ENCODE measurements around the gene PDE4D.
"Not testable (repeated sequence)": the region's sequence is repeated elsewhere in the genome, so short reads cannot be mapped to it uniquely, and the experiment has no call there.

PDE4D gene

GRCh38 chr5:59693492-59694309, 199.8 kb downstream of the PDE4D start:
- no peak for DNase-seq

DNA sequence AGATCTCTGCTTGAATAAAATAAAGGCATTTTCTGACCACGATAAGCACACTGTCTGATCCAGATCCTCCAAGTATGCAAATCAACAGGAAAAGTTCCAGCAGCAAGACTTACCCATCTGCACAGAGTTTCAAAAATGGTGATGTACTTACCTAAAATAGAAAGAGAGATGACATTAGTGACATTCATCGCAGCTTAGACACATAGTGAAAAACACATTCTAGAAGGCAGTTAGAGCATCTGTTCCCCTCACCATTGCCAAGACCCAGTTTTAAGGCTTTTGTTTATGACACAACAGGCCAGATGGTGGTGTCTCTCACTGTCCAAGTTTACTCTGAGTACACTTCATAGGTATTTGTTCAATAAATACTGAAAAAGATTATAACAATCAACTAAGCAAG, 207.7 kb downstream of the PDE4D start:
- DNase-seq: no peak

- DNase-seq: no peak
These were observed 208.4 kb downstream of the PDE4D start for GRCh38 chr5:59685191-59685530.

- no peak for DNase-seq
These were observed 208.9 kb downstream of the PDE4D start for GRCh38 chr5:59684388-59685190.

- DNase-seq: no peak
These were observed 210.2 kb downstream of the PDE4D start for GRCh38 chr5:59683311-59683710.

GRCh38 chr5:59682542-59682941, 211.0 kb downstream of the PDE4D start:
- no peak for DNase-seq

DNA sequence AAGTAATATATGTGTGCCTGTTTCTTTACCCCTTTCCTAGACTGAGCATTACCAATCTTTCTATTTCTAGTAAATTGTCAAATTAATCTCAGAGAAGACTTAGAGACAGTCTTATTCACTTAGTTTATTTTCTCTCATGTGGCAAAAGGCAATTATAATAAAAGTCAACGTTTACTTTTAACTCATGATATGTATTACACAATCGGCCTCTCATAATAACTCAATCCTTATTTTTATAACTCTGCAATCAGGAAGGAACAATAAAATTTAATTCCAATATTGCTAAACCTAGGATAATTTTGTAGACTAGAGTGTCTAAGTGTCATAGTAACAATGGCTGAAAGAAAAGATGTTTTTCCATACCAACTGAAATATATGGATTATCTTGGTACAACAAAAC, 214.6 kb downstream of the PDE4D start:
- DNase-seq: no peak

- DNase-seq: no peak
These were observed 218.8 kb downstream of the PDE4D start for GRCh38 chr5:59674763-59675162.

DNA sequence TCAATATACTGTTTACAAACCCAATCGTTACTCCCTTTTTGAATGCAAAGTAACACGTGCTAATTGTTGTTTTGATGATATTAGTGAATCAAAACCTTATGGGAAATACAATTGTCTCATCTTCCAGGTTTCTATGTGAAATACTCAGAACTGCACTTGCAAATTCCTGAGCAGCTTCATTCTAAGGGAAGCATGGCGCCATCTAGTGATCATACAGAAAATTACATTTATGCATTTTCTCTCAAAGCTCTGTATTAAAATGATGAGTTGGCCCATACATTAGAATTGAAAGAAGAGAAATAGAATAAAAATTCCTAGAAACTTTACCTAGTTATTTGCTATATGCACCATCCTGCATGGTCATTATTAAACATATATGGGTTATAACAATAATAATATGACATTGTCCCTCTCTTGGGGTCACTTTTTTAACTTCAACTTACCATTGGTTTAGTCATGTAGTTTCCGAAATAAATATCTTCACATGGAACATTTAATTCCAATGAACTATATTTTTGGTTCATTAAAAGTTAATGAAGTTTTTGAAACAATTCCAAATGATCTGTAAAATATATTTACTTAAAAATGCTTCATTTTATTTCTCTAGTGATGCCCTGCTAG, 220.0 kb downstream of the PDE4D start:
- peak; percentile 26 for DNase-seq

DNA sequence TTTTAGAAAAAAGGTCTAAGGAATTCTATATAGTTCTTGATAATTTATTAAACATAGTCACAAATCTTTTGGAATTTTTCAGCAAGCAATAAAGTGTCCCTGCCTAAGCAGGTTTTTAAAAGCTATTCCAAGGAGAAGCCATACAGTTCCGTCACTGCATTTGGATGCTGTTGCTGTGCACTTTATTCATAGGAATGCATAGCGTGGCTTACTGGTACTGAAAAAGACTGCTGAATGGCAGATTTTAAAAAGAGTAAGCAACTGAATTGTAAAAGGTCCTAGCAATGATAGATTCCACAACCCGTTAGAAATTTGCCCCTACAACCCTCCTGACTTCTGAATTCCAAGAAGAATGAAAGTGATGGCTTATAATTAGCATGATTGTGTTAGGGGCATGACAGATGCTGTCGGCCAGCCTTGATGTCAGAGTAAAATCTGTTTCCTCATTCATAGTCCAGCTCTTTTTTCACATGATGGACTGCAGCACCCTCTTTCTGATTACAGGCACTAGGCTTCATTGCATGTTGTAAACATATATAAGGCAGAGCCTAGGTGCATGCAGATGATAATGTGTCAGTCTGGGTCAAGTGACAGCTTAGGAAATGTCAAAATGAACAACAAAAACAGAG, 227.0 kb downstream of the PDE4D start:
- no peak for DNase-seq

DNA sequence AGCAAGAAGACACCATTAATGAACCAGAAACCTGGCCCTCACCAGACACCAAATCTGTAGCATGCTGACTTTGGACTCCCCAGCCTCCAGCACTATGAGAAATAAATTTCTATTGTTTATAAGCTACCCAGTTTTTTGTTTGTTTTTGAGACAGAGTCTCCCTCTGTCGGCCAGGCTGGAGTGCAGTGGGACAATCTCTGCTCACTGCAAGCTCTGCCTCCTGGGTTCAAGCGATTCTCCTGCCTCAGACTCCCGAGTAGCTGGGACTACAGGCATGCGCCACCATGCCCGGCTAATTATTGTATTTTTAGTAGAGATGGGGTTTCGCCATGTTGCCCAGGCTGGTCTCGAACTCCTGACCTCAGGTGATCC, 227.7 kb downstream of the PDE4D start:
- DNase-seq: not testable (repeated sequence)

DNA sequence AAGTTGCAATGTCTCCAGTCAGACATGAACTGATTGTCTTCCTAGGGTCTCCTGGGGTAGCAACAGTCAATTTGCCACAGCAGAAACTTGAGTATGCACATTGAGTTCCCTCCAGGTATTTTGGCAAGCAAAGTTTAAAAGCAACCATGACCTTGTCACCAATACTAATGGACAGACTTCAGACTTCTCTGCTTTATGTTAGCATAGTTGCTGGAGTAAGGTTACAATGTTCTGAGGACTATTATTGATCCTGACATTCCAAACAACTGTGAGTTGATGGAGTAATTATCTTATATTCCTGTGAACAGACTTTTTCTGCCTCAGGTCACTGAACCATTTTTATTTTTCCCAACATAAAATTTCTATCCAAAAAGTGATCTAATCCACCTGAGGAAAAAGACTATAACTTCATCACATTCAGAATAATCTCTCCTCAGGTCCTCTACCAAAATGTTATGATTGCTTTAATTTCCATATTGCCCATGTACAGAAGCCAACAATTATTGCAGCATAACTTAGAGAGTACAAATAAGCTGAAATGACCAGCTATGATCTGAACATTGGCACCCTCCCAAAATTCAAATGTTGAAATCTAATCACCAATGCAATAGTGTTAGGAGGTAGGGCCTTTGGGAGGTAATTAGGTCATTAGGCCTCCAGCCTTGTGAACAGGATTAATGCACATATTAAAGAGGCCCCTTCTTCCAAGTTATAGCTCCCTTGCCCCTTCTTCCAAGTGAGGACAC, 228.3 kb downstream of the PDE4D start:
- no peak for DNase-seq

- DNase-seq: no peak
These were observed 231.4 kb downstream of the PDE4D start for GRCh38 chr5:59661954-59662615.

GRCh38 chr5:59661311-59661710, 232.2 kb downstream of the PDE4D start:
- no peak for DNase-seq

GRCh38 chr5:59660737-59661136, 232.8 kb downstream of the PDE4D start:
- DNase-seq: no peak

DNA sequence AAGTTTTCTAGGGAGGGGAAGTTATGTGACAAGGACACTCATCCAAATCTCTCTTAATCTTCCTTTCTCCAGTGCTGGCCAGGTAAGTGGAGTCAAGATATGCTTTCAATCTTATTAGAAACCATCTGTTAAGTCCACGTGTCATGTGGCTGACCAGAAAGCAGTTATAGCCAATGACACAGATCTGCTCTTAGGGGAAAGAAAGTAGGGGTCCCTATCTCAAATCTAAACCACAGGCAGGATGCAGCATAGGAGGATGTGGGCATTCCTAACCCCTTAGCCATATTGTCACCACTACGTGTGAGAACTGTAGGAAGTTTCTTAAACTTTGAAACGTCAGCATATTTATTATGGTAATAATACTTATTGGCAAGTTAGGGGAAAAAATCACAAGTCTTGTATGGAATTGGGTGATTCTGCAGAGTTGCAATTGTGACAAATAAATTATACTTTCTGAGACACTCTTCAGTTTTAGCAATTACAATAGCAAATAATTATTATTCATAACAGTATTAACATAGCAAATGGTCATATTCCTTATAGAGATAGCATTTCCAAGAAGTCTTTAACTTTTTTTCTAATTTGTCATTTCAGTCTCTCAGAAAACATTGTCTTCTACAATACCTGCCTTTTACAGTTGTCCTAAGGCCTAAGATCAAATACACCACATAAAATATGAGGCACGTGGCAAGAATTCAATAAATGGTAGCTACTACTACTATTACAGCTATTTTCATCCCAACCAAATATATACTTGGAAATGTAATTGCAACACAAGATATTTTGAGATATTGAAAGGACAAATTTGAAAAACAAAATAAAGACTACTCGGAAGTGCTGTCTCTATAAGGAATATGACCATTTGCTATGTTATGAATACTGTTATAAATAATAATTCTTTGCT, 236.9 kb downstream of the PDE4D start:
- DNase-seq: no peak

DNA sequence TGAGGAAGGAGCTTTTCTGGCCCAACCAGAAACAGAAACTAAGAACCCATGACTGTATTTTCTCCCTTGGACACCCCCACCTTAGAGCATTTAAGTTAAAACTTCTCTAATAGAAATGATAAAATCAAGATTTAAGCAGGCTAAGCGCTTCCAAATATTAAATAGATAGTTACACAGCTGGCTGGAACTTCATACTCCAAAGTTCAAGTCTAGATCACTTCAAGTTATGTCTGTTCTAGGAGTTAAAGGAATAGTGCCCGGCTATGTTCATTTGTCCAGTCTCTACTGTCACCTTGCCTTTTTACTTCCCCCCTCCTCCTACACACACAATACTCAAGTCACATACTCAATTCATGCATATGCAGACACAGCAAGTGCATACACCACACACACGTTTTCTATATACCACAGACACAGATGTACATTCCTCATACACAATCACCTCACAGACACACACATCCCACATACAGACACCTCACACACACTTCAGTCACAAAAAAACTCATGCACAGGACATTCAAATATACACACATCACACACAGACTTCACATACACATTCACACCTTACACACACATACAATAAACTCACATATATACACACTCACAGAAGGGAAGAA, 237.7 kb downstream of the PDE4D start:
- no peak for DNase-seq

- DNase-seq: no peak
These were observed 238.8 kb downstream of the PDE4D start for GRCh38 chr5:59654691-59655090.

GRCh38 chr5:59652449-59652848, 241.1 kb downstream of the PDE4D start:
- no peak for DNase-seq
